ENCODE measurements around the gene CHCHD6. TPM values are rescaled to one million over a fixed set of nuclear protein-coding genes. Genes with fewer than 3 reads are reported as not detected.

CHCHD6 gene
- total RNA-seq, 1 experiment from 2014 or later, result 21.7 TPM

- H3K9me3 ChIP-seq (replicated peaks), result no peaks in the 10 kb centered on the region
- H3K36me3 ChIP-seq, result no peaks in the 10 kb centered on the region
- no peaks in the 10 kb centered on the region for H3K27me3 ChIP-seq (replicated peaks)
- no peak overlapping the region for H3K27ac ChIP-seq
- no peak for DNase-seq (ENCODE audit: low read depth in 1 of 2, low spot score in 2 of 2)
- H3K4me1 ChIP-seq (replicated peaks), result peaks cover 3% of the 10 kb centered on the region
- H3K4me3 ChIP-seq, result no peak overlapping the region
These were observed 176.9 kb downstream of the CHCHD6 start for GRCh38 chr3:126880901-126881300.

- Histone ChIP-seq H3K27ac (no peak overlapping the region), H3K36me3 (no peaks in the 10 kb centered on the region), H3K27me3 (replicated peaks) (no peaks in the 10 kb centered on the region), H3K4me1 (replicated peaks) (peaks cover 13% of the 10 kb centered on the region), H3K4me3 (no peak overlapping the region), H3K9me3 (replicated peaks) (no peaks in the 10 kb centered on the region)
- no peak for DNase-seq (ENCODE audit: low read depth in 1 of 2, low spot score in 2 of 2)
These were observed 177.8 kb downstream of the CHCHD6 start for GRCh38 chr3:126881861-126882260.

- Histone ChIP-seq H3K9me3 (replicated peaks) (no peaks in the 10 kb centered on the region), H3K4me3 (no peak overlapping the region), H3K27ac (no peak overlapping the region), H3K4me1 (replicated peaks) (peaks cover 19% of the 10 kb centered on the region), H3K27me3 (replicated peaks) (no peaks in the 10 kb centered on the region), H3K36me3 (no peaks in the 10 kb centered on the region)
- no peak for DNase-seq (ENCODE audit: low read depth in 1 of 2, low spot score in 2 of 2)
These were observed 179.2 kb downstream of the CHCHD6 start for GRCh38 chr3:126883241-126883640.

- Histone ChIP-seq H3K9me3 (replicated peaks) (no peaks in the 10 kb centered on the region), H3K27ac (no peak overlapping the region), H3K4me1 (replicated peaks) (peaks cover 19% of the 10 kb centered on the region), H3K36me3 (no peaks in the 10 kb centered on the region), H3K27me3 (replicated peaks) (no peaks in the 10 kb centered on the region), H3K4me3 (no peak overlapping the region)
- DNase-seq (ENCODE audit: low read depth in 1 of 2, low spot score in 2 of 2), result no peak
These were observed 181.4 kb downstream of the CHCHD6 start for GRCh38 chr3:126885425-126885824.

- Histone ChIP-seq H3K27me3 (replicated peaks) (no peaks in the 10 kb centered on the region), H3K4me1 (replicated peaks) (peaks cover 19% of the 10 kb centered on the region), H3K36me3 (no peaks in the 10 kb centered on the region), H3K9me3 (replicated peaks) (no peaks in the 10 kb centered on the region), H3K27ac (peak overlapping the region; percentile 34), H3K4me3 (no peak overlapping the region)
- DNase-seq (ENCODE audit: low read depth in 1 of 2, low spot score in 2 of 2), result peak in 1 of 2 experiments; percentile 48
These were observed 182.2 kb downstream of the CHCHD6 start for GRCh38 chr3:126886217-126886616.

GRCh38 chr3:126887686-126888085, 183.6 kb downstream of the CHCHD6 start:
- Histone ChIP-seq H3K27me3 (replicated peaks) (no peaks in the 10 kb centered on the region), H3K27ac (no peak overlapping the region), H3K36me3 (no peaks in the 10 kb centered on the region), H3K4me1 (replicated peaks) (peaks cover 21% of the 10 kb centered on the region), H3K9me3 (replicated peaks) (no peaks in the 10 kb centered on the region), H3K4me3 (no peak overlapping the region)
- DNase-seq (ENCODE audit: low read depth in 1 of 2, low spot score in 2 of 2), result no peak

GRCh38 chr3:126888186-126888760, 184.2 kb downstream of the CHCHD6 start:
- H3K9me3 ChIP-seq (replicated peaks), result no peaks in the 10 kb centered on the region
- H3K27me3 ChIP-seq (replicated peaks), result no peaks in the 10 kb centered on the region
- H3K36me3 ChIP-seq, result no peaks in the 10 kb centered on the region
- H3K27ac ChIP-seq, result no peak overlapping the region
- H3K4me3 ChIP-seq, result no peak overlapping the region
- H3K4me1 ChIP-seq (replicated peaks), result peaks cover 25% of the 10 kb centered on the region
- no peak for DNase-seq (ENCODE audit: low read depth in 1 of 2, low spot score in 2 of 2)

- DNase-seq (ENCODE audit: low read depth in 1 of 2, low spot score in 2 of 2), result no peak
- Histone ChIP-seq H3K4me1 (replicated peaks) (peaks cover 25% of the 10 kb centered on the region), H3K36me3 (no peaks in the 10 kb centered on the region), H3K4me3 (no peak overlapping the region), H3K27me3 (replicated peaks) (no peaks in the 10 kb centered on the region), H3K27ac (no peak overlapping the region), H3K9me3 (replicated peaks) (no peaks in the 10 kb centered on the region)
These were observed 185.5 kb downstream of the CHCHD6 start for GRCh38 chr3:126889276-126890201.

GRCh38 chr3:126891141-126891540, 187.1 kb downstream of the CHCHD6 start:
- no peak for DNase-seq (ENCODE audit: low read depth in 1 of 2, low spot score in 2 of 2)
- H3K4me1 ChIP-seq (replicated peaks), result peaks cover 25% of the 10 kb centered on the region
- no peaks in the 10 kb centered on the region for H3K36me3 ChIP-seq
- no peaks in the 10 kb centered on the region for H3K27me3 ChIP-seq (replicated peaks)
- no peak overlapping the region for H3K27ac ChIP-seq
- H3K4me3 ChIP-seq, result no peak overlapping the region
- no peaks in the 10 kb centered on the region for H3K9me3 ChIP-seq (replicated peaks)

GRCh38 chr3:126891791-126892190, 187.8 kb downstream of the CHCHD6 start:
- peaks cover 18% of the 10 kb centered on the region for H3K4me1 ChIP-seq (replicated peaks)

GRCh38 chr3:126893651-126894050, 189.6 kb downstream of the CHCHD6 start:
- no peak for DNase-seq (ENCODE audit: low read depth in 1 of 2, low spot score in 2 of 2)

More at GRCh38 chr3:126891791-126892190, 187.8 kb downstream of the CHCHD6 start:
- Histone ChIP-seq H3K27me3 (replicated peaks) (no peaks in the 10 kb centered on the region), H3K27ac (no peak overlapping the region), H3K9me3 (replicated peaks) (no peaks in the 10 kb centered on the region), H3K4me3 (no peak overlapping the region), H3K36me3 (no peaks in the 10 kb centered on the region)
- DNase-seq (ENCODE audit: low read depth in 1 of 2, low spot score in 2 of 2), result no peak

GRCh38 chr3:126894475-126894874, 190.4 kb downstream of the CHCHD6 start:
- H3K27ac ChIP-seq, result no peak overlapping the region
- H3K27me3 ChIP-seq (replicated peaks), result no peaks in the 10 kb centered on the region
- H3K9me3 ChIP-seq (replicated peaks), result no peaks in the 10 kb centered on the region
- H3K4me1 ChIP-seq (replicated peaks), result peaks cover 12% of the 10 kb centered on the region
- no peak overlapping the region for H3K4me3 ChIP-seq
- H3K36me3 ChIP-seq, result no peaks in the 10 kb centered on the region
- no peak for DNase-seq (ENCODE audit: low read depth in 1 of 2, low spot score in 2 of 2)

More at GRCh38 chr3:126893651-126894050, 189.6 kb downstream of the CHCHD6 start:
- Histone ChIP-seq H3K4me3 (no peak overlapping the region), H3K27ac (no peak overlapping the region), H3K36me3 (no peaks in the 10 kb centered on the region), H3K4me1 (replicated peaks) (peaks cover 12% of the 10 kb centered on the region), H3K27me3 (replicated peaks) (no peaks in the 10 kb centered on the region), H3K9me3 (replicated peaks) (no peaks in the 10 kb centered on the region)

- Histone ChIP-seq H3K9me3 (replicated peaks) (no peaks in the 10 kb centered on the region), H3K27me3 (replicated peaks) (no peaks in the 10 kb centered on the region), H3K4me1 (replicated peaks) (peaks cover 12% of the 10 kb centered on the region), H3K36me3 (no peaks in the 10 kb centered on the region), H3K4me3 (no peak overlapping the region), H3K27ac (no peak overlapping the region)
- no peak for DNase-seq (ENCODE audit: low read depth in 1 of 2, low spot score in 2 of 2)
These were observed 191.4 kb downstream of the CHCHD6 start for GRCh38 chr3:126895178-126896066.

All from SJSA1 (cell line).